Gastroesophageal sphincter (tissue), 4 donors: ENCODE measurements around the gene COL4A2. TPM values are rescaled to one million over a fixed set of nuclear protein-coding genes. Genes with fewer than 3 reads are reported as not detected.

Source experiments
- ATAC-seq: fragments of 150-250 bp; one replicate; pipeline ENCODE4 v1.9.1; 2016; ENCODE audit warnings: mild to moderate bottlenecking, moderate library complexity
- H3K27ac ChIP-seq, 4 donors: fragments of 200-600 bp; sonication (generic) in 3 of 4; 1 replicate in 3 of 4; 2 replicates in 1 of 4; pipeline ENCODE4 v1.5.1; 2016 to 2019
- H3K27me3 ChIP-seq: fragments of 200-600 bp; sonication (generic); one replicate; pipeline ENCODE4 v1.5.1; 2019
- H3K36me3 ChIP-seq, 2 donors: fragments of 200-600 bp; sonication (generic); one replicate each; pipeline ENCODE4 v1.5.1; 2019; ENCODE audit warnings: control low read depth in 1 of 2
- H3K4me1 ChIP-seq, 3 donors: fragments of 200-600 bp; sonication (generic); 1 replicate in 2 of 3; 2 replicates in 1 of 3; pipeline ENCODE4 v1.5.1; 2016 to 2019; ENCODE audit warnings: control low read depth in 2 of 3
- H3K4me3 ChIP-seq, 2 donors: fragments of 200-600 bp; sonication (generic); one replicate each; pipeline ENCODE4 v1.5.1; 2019; ENCODE audit warnings: mild to moderate bottlenecking in 1 of 2, moderate library complexity in 1 of 2
- H3K9me3 ChIP-seq, 3 donors: fragments of 200-600 bp; sonication (generic); one replicate each; pipeline ENCODE4 v1.5.1; 2017 to 2019; ENCODE audit warnings: control low read depth in 2 of 3
- CTCF ChIP-seq, 4 experiments: fragments of 200-600 bp in 2 of 4; fragments of 450-650 bp in 2 of 4; sonication (generic) in 1 of 4; IDR thresholded peaks; one replicate each; pipeline ENCODE4 v1.5.1; 2017 to 2019; ENCODE audit warnings: antibody characterized with exemption in 4 of 4, mild to moderate bottlenecking in 2 of 4, moderate library complexity in 2 of 4
- EP300 ChIP-seq: sonication (generic); formaldehyde crosslinking; IDR thresholded peaks from one replicate; pipeline ENCODE4 v1.6.1; 2017; ENCODE audit warnings: antibody characterized with exemption, mild to moderate bottlenecking
- POLR2A ChIP-seq, 2 donors: fragments of 450-650 bp; IDR thresholded peaks; one replicate each; pipeline ENCODE4 v1.6.1; 2017; ENCODE audit warnings: antibody characterized with exemption in 2 of 2, mild to moderate bottlenecking in 2 of 2, moderate library complexity in 1 of 2
- POLR2AphosphoS5 ChIP-seq: sonication (generic); formaldehyde crosslinking; IDR thresholded peaks from one replicate; pipeline ENCODE4 v1.6.1; 2017; ENCODE audit warnings: antibody characterized with exemption
- WGBS, 2 donors: methylation state at CpG; one replicate each; pipeline ENCODE4 v1.1.5; 2018; ENCODE audit warnings: low coverage in 1 of 2; 5-methylcytosine and 5-hydroxymethylcytosine counted together
- total RNA-seq, 4 donors: library from RNA; depleted of rRNA; stranded (reverse); fragments of >200 nt; gene quantifications; one replicate each; pipeline ENCODE4 v1.1.0, GENCODE V29; 2016

COL4A2 gene
- total RNA-seq, 4 donors from 2014 or later = 478 to 945 (median 543) TPM

- H3K9me3 ChIP-seq = no peaks in the 10 kb centered on the region
- peaks cover 0 to 98% of the 10 kb centered on the region in 2 donors for H3K36me3 ChIP-seq
- H3K27ac ChIP-seq = peak overlapping the region in 2 of 4 donors; percentile 5 to 27
- 53 to 84% methylated on average over 7 to 8 of the region's 24 CpGs for whole genome bisulfite sequencing, 2 donors
- TF ChIP-seq CTCF (IDR thresholded peaks at IDR 0.05) (no peak), POLR2A (IDR thresholded peaks at IDR 0.05) (no peak), EP300 (no peak), POLR2AphosphoS5 (no peak)
- H3K27me3 ChIP-seq = no peaks in the 10 kb centered on the region
- H3K4me3 ChIP-seq = no peak overlapping the region
- ATAC-seq = no peak
- no peaks in the 10 kb centered on the region for H3K4me1 ChIP-seq
Measured at GRCh38 chr13:110490009-110490770, 183.1 kb downstream of the COL4A2 start.

GRCh38 chr13:110491869-110492678 is 185.0 kb downstream of the COL4A2 start:
- Histone ChIP-seq H3K4me1 (no peaks in the 10 kb centered on the region), H3K4me3 (no peak overlapping the region), H3K9me3 (no peaks in the 10 kb centered on the region), H3K27ac (peak overlapping the region in 2 of 4 donors; percentile 4 to 27), H3K27me3 (no peaks in the 10 kb centered on the region), H3K36me3 (peaks cover 0 to 100% of the 10 kb centered on the region in 2 donors)
- 82 to 100% methylated on average over 1 to 9 of the region's 24 CpGs for WGBS, 2 donors
- no peak for ATAC-seq
- TF ChIP-seq POLR2AphosphoS5 = no peak
- no peak for TF ChIP-seq POLR2A (IDR thresholded peaks at IDR 0.05)
- TF ChIP-seq CTCF (IDR thresholded peaks at IDR 0.05) = no peak
- no peak for TF ChIP-seq EP300

GRCh38 chr13:110492679-110493593 is 185.9 kb downstream of the COL4A2 start:
- no peak for ATAC-seq
- Histone ChIP-seq H3K4me1 (no peaks in the 10 kb centered on the region), H3K4me3 (no peak overlapping the region), H3K36me3 (peaks cover 0 to 100% of the 10 kb centered on the region in 2 donors), H3K27ac (peak overlapping the region in 1 of 4 donors; percentile 11), H3K27me3 (no peaks in the 10 kb centered on the region), H3K9me3 (no peaks in the 10 kb centered on the region)
- 90 to 93% methylated on average over 5 to 16 of the region's 30 CpGs for WGBS, 2 donors
- TF ChIP-seq POLR2A (IDR thresholded peaks at IDR 0.05) = no peak
- TF ChIP-seq POLR2AphosphoS5 = no peak
- no peak for TF ChIP-seq EP300
- no peak for TF ChIP-seq CTCF (IDR thresholded peaks at IDR 0.05)

- H3K36me3 ChIP-seq = peaks cover 0 to 100% of the 10 kb centered on the region in 2 donors
Measured at GRCh38 chr13:110493613-110494012, 186.5 kb downstream of the COL4A2 start.

More at GRCh38 chr13:110493613-110494012, 186.5 kb downstream of the COL4A2 start:
- no peak for ATAC-seq
- Histone ChIP-seq H3K4me1 (no peaks in the 10 kb centered on the region), H3K9me3 (no peaks in the 10 kb centered on the region), H3K27me3 (no peaks in the 10 kb centered on the region), H3K4me3 (no peak overlapping the region), H3K27ac (peak overlapping the region in 2 of 4 donors; percentile 11 to 27)
- TF ChIP-seq POLR2AphosphoS5 (no peak), POLR2A (IDR thresholded peaks at IDR 0.05) (no peak), EP300 (no peak), CTCF (IDR thresholded peaks at IDR 0.05) (no peak)
- no CpG with 5 or more reads among the region's 9 CpGs for WGBS, 2 donors
